HCT116 (cell line): ENCODE measurements around the gene PDLIM3. TPM values are rescaled to one million over a fixed set of nuclear protein-coding genes. Genes with fewer than 3 reads are reported as not detected.

Source experiments
- ATAC-seq: fragments of 200-7000 bp; cut with Tn5 transposase; 2 replicates; pipeline ENCODE4 v1.9.1; 2020; ENCODE audit warnings: mild to moderate bottlenecking, moderate library complexity
- BruUV-seq: library from RNA; stranded (reverse); fragments of 400-500 nt; replicated peaks from 2 replicates; lab custom pipeline; 2021; lab: Mats Ljungman, UMichigan
- CTCF ChIA-PET: fragments of 300-600 bp; sonication (Branson Sonifier 250); formaldehyde crosslinking; loops from one replicate; lab custom pipeline; 2021; ENCODE audit warnings: antibody characterized with exemption; lab: Charles Lee
- POLR2A ChIA-PET: fragments of 300-600, 350-600 bp; sonication (Branson Sonifier 250); formaldehyde crosslinking; loops from one replicate; lab custom pipeline; 2021; ENCODE audit warnings: antibody characterized with exemption; lab: Charles Lee
- RAD21 ChIA-PET, 2 experiments: fragments of 300-600 bp; sonication (Branson Sonifier 250); formaldehyde crosslinking; loops; one replicate each; lab custom pipeline; 2023; ENCODE audit warnings: low total read pairs in 2 of 2; ENCODE audit not compliant: uncharacterized antibody in 2 of 2, unreplicated experiment in 2 of 2, low non-redundant PET in 1 of 2; lab: Charles Lee
- DNase-seq: peaks from one replicate; pipeline ENCODE4 v3.0.0-alpha.2; 2010; ENCODE audit warnings: low read depth, low spot score
- H2AFZ ChIP-seq: fragments of 200-600 bp; shearing (Covaris generic), sonication (generic); 2 replicates; pipeline ENCODE4 v1.6.1; 2017; ENCODE audit warnings: low read depth, mixed run types, mixed read lengths, antibody characterized with exemption, low read length; ENCODE audit not compliant: poor library complexity, severe bottlenecking
- H3K27ac ChIP-seq: 2 replicates; pipeline ENCODE4 v1.5.1; 2012; ENCODE audit warnings: low read depth, low read length
- H3K27me3 ChIP-seq: fragments of 200-600 bp; sonication (generic); 2 replicates; pipeline ENCODE4 v1.6.1; 2016; ENCODE audit warnings: mixed run types, low read length, mixed read lengths; ENCODE audit not compliant: insufficient read depth
- H3K36me3 ChIP-seq, 2 experiments: fragments of 200-500 bp in 1 of 2; fragments of 200-600 bp in 1 of 2; sonication (Bioruptor generic) in 1 of 2; sonication (generic) in 1 of 2; 2 replicates each; pipeline versions ENCODE4 v1.5.1 to v1.6.1; 2014 to 2016; ENCODE audit warnings: low read length in 2 of 2, inconsistent platforms in 1 of 2, mixed read lengths in 1 of 2, mixed run types in 1 of 2; ENCODE audit not compliant: insufficient read depth in 2 of 2, control insufficient read depth in 1 of 2
- H3K4me1 ChIP-seq, 2 experiments: fragments of 200-600 bp in 1 of 2; sonication (generic) in 1 of 2; 2 replicates each; pipeline versions ENCODE4 v1.5.1 to v1.6.1; 2012 to 2017; ENCODE audit warnings: low read length in 2 of 2, inconsistent platforms in 1 of 2, mild to moderate bottlenecking in 1 of 2, mixed read lengths in 1 of 2, mixed run types in 1 of 2, moderate library complexity in 1 of 2; ENCODE audit not compliant: insufficient read depth in 2 of 2, control insufficient read depth in 1 of 2
- H3K4me2 ChIP-seq: fragments of 200-600 bp; sonication (generic); 2 replicates; pipeline ENCODE4 v1.6.1; 2017; ENCODE audit warnings: mixed run types, low read length, mixed read lengths
- H3K4me3 ChIP-seq, 2 experiments: fragments of 200-600 bp in 1 of 2; sonication (generic) in 1 of 2; replicated peaks in 1 of 2; 2 replicates each; pipeline ENCODE4 v1.5.1; 2011 to 2016; ENCODE audit warnings: low read length in 2 of 2, control low read depth in 1 of 2, low read depth in 1 of 2, mild to moderate bottlenecking in 1 of 2, mixed read lengths in 1 of 2, mixed run types in 1 of 2
- H3K79me2 ChIP-seq: fragments of 200-600 bp; sonication (generic); 2 replicates; pipeline ENCODE4 v1.6.1; 2017; ENCODE audit warnings: mild to moderate bottlenecking, mixed run types, low read length, moderate library complexity, mixed read lengths; ENCODE audit not compliant: insufficient read depth
- H3K9ac ChIP-seq: fragments of 200-600 bp; sonication (generic); 2 replicates; pipeline ENCODE4 v1.6.1; 2016; ENCODE audit warnings: low read length, mixed read lengths
- H3K9me2 ChIP-seq: fragments of 200-600 bp; sonication (generic), shearing (Covaris generic); 2 replicates; pipeline ENCODE4 v1.6.1; 2017; ENCODE audit warnings: mixed run types, mild to moderate bottlenecking, moderate library complexity; ENCODE audit not compliant: insufficient read depth
- H3K9me3 ChIP-seq, 2 experiments: fragments of 200-500 bp in 1 of 2; fragments of 200-600 bp in 1 of 2; sonication (Bioruptor generic) in 1 of 2; sonication (generic) in 1 of 2; 2 replicates each; pipeline ENCODE4 v1.6.1; 2014 to 2017; ENCODE audit warnings: low read length in 2 of 2, mixed read lengths in 2 of 2, inconsistent platforms in 1 of 2, low read depth in 1 of 2, mild to moderate bottlenecking in 1 of 2, mixed run types in 1 of 2, moderate library complexity in 1 of 2; ENCODE audit not compliant: control insufficient read depth in 1 of 2, insufficient read depth in 1 of 2
- H4K20me1 ChIP-seq: fragments of 200-600 bp; sonication (generic), shearing (Covaris generic); 2 replicates; pipeline ENCODE4 v1.6.1; 2017; ENCODE audit warnings: mixed run types, mild to moderate bottlenecking, moderate library complexity; ENCODE audit not compliant: insufficient read depth
- ATF3 ChIP-seq: IDR thresholded peaks from 2 replicates; pipeline ENCODE4 v1.6.1; 2012
- CBX3 ChIP-seq: IDR thresholded peaks from 2 replicates; pipeline ENCODE4 v1.6.1; 2012; ENCODE audit warnings: low read depth
- CEBPB ChIP-seq: IDR thresholded peaks from 2 replicates; pipeline ENCODE4 v1.6.1; 2012; ENCODE audit warnings: low read depth
- ELF1 ChIP-seq: IDR thresholded peaks from 2 replicates; pipeline ENCODE4 v1.6.1; 2012; ENCODE audit warnings: low read depth, borderline replicate concordance
- EZH2 ChIP-seq: fragments of 200-600 bp; sonication (generic); IDR thresholded peaks from 2 replicates; pipeline ENCODE4 v1.6.1; 2017; ENCODE audit warnings: antibody characterized with exemption, mixed run types
- EZH2phosphoT487 ChIP-seq: fragments of 200-600 bp; IDR thresholded peaks from 2 replicates; pipeline ENCODE4 v1.6.1; 2018; ENCODE audit warnings: antibody characterized with exemption, borderline replicate concordance
- FOSL1 ChIP-seq: IDR thresholded peaks from 2 replicates; pipeline ENCODE4 v1.6.1; 2012; ENCODE audit warnings: low read depth
- POLR2A ChIP-seq: IDR thresholded peaks from 2 replicates; pipeline ENCODE4 v1.7.0; 2011; ENCODE audit warnings: borderline replicate concordance; ENCODE audit not compliant: insufficient read depth, insufficient read length; ENCODE audit errors: extremely low read depth
- RAD21 ChIP-seq: IDR thresholded peaks from 2 replicates; pipeline ENCODE4 v1.6.1; 2012; ENCODE audit warnings: low read depth, mild to moderate bottlenecking
- SIN3A ChIP-seq: IDR thresholded peaks from 2 replicates; pipeline ENCODE4 v1.6.1; 2012; ENCODE audit warnings: low read depth
- SP1 ChIP-seq: IDR thresholded peaks from 2 replicates; pipeline ENCODE4 v1.6.1; 2012; ENCODE audit warnings: low read depth
- ZFX ChIP-seq: fragments of 450-650 bp; IDR thresholded peaks from 2 replicates; pipeline ENCODE4 v1.6.1; 2017
- intact Hi-C: fragments of 100-400 bp; cut with micrococcal nuclease; formaldehyde crosslinking; loops from 2 replicates; pipeline ENCODE4 v1.10.0; 2022
- total RNA-seq: library from RNA; stranded (reverse); gene quantifications from one replicate; pipeline ENCODE4 v1.2.1, GENCODE V29; 2021; ENCODE audit not compliant: unreplicated experiment
- TF ChIP-seq, protein P1 (sequence below): IDR thresholded peaks from 2 replicates; pipeline ENCODE4 v1.6.1; 2012
- TF ChIP-seq, protein P2 (sequence below): IDR thresholded peaks from 2 replicates; pipeline ENCODE4 v1.6.1; 2011; ENCODE audit warnings: mild to moderate bottlenecking, low read length, moderate library complexity; ENCODE audit not compliant: insufficient replicate concordance; ENCODE audit errors: extremely low read depth
- TF ChIP-seq, protein P3 (sequence below), 3 experiments: fragments of 200-600 bp in 1 of 3; sonication (generic) in 1 of 3; IDR thresholded peaks in 2 of 3; conservative IDR thresholded peaks in 1 of 3; 2 replicates each; pipeline ENCODE4 v1.5.1; 2012 to 2017; ENCODE audit warnings: low read depth in 2 of 3, low read length in 2 of 3, antibody characterized with exemption in 1 of 3, borderline replicate concordance in 1 of 3, control low read depth in 1 of 3, mild to moderate bottlenecking in 1 of 3, mixed read lengths in 1 of 3, mixed run types in 1 of 3, moderate library complexity in 1 of 3; ENCODE audit not compliant: insufficient read depth in 1 of 3

Gene PDLIM3
- total RNA-seq, 1 experiment from 2014 or later = 11.5 TPM

DNA sequence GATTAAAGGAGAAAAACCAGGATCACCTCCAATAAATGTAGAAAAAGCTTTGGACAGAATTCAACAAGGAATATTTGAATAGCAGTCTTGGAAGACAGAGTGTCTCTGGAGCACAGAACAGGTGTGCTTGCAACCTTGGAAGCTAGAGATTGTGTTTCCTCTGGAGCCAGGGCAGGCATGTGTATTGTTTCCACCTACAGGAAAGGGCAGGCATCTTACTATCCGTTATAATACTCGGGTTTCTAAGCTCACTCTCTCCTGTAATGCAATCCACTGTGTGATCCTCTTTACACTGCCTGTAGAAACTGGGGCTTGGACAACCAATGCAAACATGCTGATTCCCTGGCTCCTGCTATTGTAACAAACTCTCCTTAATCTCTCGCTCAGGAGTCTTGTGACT lies 78.2 kb downstream of the PDLIM3 start:
- Histone ChIP-seq H3K79me2 (no peaks in the 10 kb centered on the region), H3K4me1 (no peaks in the 10 kb centered on the region; a peak in 1 of 4 replicates), H3K9ac (no peak overlapping the region), H2AFZ (no peak overlapping the region), H3K27me3 (no peaks in the 10 kb centered on the region), H3K9me3 (no peaks in the 10 kb centered on the region), H3K36me3 (no peaks in the 10 kb centered on the region), H3K4me3 (no peak overlapping the region), H3K9me2 (no peaks in the 10 kb centered on the region), H3K27ac (no peak overlapping the region), H3K4me2 (no peak overlapping the region), H4K20me1 (no peaks in the 10 kb centered on the region)
- DNase-seq (no peak), ATAC-seq (peak; percentile 63; the same call in 1 of the 2 replicates)
- CTCF ChIA-PET = no interaction called here
- TF ChIP-seq EZH2phosphoT487 (no peak), ATF3 (no peak), POLR2A (no peak)
- intact Hi-C loops = no loop called here
- POLR2A ChIA-PET = interaction anchor here (0.8 kb wide), 1 partner anchor 31 kb away, joined by 3 read pairs; the partner anchor contains the start of gene UFSP2
- RAD21 ChIA-PET = no interaction called here
- no TSS peak for BruUV-seq

DNA sequence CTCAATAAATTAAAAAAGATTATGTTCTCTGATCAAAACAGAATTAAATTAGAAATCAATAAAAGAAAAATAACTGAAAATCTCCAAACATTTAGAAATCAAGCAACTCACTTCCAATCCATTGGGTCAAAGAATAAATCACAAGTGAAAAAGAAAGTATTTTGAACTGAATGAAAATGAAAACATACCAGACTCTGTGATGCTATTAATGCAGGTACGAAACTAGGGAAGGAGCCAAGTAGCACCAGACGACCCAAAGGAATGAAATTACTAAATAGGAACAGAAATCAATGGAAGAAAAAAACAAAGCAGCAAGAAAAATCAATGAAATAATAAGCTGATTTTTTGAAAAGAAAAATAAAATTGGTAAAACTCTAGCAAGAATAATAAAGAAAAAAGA lies 79.2 kb downstream of the PDLIM3 start:
- no peak overlapping the region for H3K4me2 ChIP-seq
- H3K4me3 ChIP-seq = no peak overlapping the region
- H3K27me3 ChIP-seq = no peaks in the 10 kb centered on the region
- H4K20me1 ChIP-seq = no peaks in the 10 kb centered on the region
- ChIA-PET CTCF (no interaction called here), RAD21 (no interaction called here), POLR2A (no interaction called here)
- no peak overlapping the region for H3K27ac ChIP-seq
- H3K79me2 ChIP-seq = no peaks in the 10 kb centered on the region
- H3K9me3 ChIP-seq = no peaks in the 10 kb centered on the region
- H3K4me1 ChIP-seq = no peaks in the 10 kb centered on the region; a peak in 1 of 4 replicates
- TF ChIP-seq CBX3 = no peak
- TF ChIP-seq, protein P1, sequence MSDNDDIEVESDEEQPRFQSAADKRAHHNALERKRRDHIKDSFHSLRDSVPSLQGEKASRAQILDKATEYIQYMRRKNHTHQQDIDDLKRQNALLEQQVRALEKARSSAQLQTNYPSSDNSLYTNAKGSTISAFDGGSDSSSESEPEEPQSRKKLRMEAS = no peak
- no peak for TF ChIP-seq RAD21
- no peak for TF ChIP-seq ELF1
- TF ChIP-seq SIN3A = no peak
- no peak for TF ChIP-seq CEBPB
- TF ChIP-seq, protein P2, sequence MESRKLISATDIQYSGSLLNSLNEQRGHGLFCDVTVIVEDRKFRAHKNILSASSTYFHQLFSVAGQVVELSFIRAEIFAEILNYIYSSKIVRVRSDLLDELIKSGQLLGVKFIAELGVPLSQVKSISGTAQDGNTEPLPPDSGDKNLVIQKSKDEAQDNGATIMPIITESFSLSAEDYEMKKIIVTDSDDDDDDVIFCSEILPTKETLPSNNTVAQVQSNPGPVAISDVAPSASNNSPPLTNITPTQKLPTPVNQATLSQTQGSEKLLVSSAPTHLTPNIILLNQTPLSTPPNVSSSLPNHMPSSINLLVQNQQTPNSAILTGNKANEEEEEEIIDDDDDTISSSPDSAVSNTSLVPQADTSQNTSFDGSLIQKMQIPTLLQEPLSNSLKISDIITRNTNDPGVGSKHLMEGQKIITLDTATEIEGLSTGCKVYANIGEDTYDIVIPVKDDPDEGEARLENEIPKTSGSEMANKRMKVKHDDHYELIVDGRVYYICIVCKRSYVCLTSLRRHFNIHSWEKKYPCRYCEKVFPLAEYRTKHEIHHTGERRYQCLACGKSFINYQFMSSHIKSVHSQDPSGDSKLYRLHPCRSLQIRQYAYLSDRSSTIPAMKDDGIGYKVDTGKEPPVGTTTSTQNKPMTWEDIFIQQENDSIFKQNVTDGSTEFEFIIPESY = no peak
- TF ChIP-seq SP1 = no peak
- TF ChIP-seq EZH2 = no peak
- no peak for TF ChIP-seq ATF3
- no peak for TF ChIP-seq FOSL1
- TF ChIP-seq, protein P3, sequence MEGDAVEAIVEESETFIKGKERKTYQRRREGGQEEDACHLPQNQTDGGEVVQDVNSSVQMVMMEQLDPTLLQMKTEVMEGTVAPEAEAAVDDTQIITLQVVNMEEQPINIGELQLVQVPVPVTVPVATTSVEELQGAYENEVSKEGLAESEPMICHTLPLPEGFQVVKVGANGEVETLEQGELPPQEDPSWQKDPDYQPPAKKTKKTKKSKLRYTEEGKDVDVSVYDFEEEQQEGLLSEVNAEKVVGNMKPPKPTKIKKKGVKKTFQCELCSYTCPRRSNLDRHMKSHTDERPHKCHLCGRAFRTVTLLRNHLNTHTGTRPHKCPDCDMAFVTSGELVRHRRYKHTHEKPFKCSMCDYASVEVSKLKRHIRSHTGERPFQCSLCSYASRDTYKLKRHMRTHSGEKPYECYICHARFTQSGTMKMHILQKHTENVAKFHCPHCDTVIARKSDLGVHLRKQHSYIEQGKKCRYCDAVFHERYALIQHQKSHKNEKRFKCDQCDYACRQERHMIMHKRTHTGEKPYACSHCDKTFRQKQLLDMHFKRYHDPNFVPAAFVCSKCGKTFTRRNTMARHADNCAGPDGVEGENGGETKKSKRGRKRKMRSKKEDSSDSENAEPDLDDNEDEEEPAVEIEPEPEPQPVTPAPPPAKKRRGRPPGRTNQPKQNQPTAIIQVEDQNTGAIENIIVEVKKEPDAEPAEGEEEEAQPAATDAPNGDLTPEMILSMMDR (IDR thresholded peaks at IDR 0.05 in 2 of 3, conservative IDR thresholded peaks at IDR 0.05 in 1 of 3; ENCODE audit: borderline replicate concordance in 1 of 3, insufficient read depth in 1 of 3, low read depth in 2 of 3, low read length in 2 of 3) = no peak
- no peak for TF ChIP-seq ZFX
- BruUV-seq = no TSS peak
- no peaks in the 10 kb centered on the region for H3K9me2 ChIP-seq
- intact Hi-C loops = no loop called here
- no peak overlapping the region for H3K9ac ChIP-seq
- H3K36me3 ChIP-seq = no peaks in the 10 kb centered on the region
- DNase-seq (no peak), ATAC-seq (no peak)
- H2AFZ ChIP-seq = no peak overlapping the region
